ENCODE data around the gene ASB3. TPM values are rescaled to one million over a fixed set of nuclear protein-coding genes. Genes with fewer than 3 reads are reported as not detected.
A peak's percentile ranks its signal among the peaks of the same experiment; 100 is the strongest.

The ASB3 gene
- total RNA-seq, 1 experiment from 2014 or later = 23.1 TPM

DNA sequence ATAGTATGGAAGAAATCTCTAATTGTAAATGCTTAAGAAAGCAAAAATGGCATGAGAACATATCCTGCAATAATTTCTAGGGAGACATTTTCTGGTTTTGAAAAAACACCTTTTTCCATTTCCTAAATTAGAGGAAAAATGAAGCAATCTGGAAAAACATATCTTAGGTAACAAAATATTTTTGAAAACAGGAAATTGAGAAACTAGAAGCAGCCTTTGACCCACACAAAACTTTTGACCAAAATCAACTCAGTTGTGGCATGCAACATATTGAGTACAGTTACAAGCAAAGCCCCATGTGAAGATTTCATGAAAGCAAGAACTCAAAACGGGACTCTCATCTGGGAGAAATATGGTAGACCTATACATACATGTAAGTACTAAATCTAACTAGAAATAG, 47.7 kb downstream of the ASB3 start:
- Histone ChIP-seq H4K91ac (ENCODE audit: insufficient read length, low read depth, low read length) (no peak overlapping the region), H2AK5ac (ENCODE audit: insufficient read length, low read length) (no peak overlapping the region), H2BK12ac (ENCODE audit: insufficient read length, low read depth, low read length) (no peak overlapping the region), H3K14ac (ENCODE audit: insufficient read depth, low read length) (no peak overlapping the region), H3K27ac (ENCODE audit: insufficient read length, low read depth, low read length) (no peak overlapping the region), H4K20me1 (ENCODE audit: control insufficient read depth, insufficient read depth, insufficient read length) (no peaks in the 10 kb centered on the region), H2BK120ac (ENCODE audit: low read depth, low read length, poor library complexity, severe bottlenecking) (no peak overlapping the region), H2AFZ (ENCODE audit: low read length) (no peak overlapping the region), H3K4me2 (ENCODE audit: insufficient read depth, insufficient read length, low read length) (no peak overlapping the region), H2BK5ac (ENCODE audit: insufficient read length, low read length) (no peak overlapping the region), H3K4ac (ENCODE audit: low read depth, low read length) (no peak overlapping the region), H3T11ph (ENCODE audit: low read length) (no peak overlapping the region), H3K27me3 (ENCODE audit: insufficient read depth, low read length) (no peaks in the 10 kb centered on the region), H3K9ac (ENCODE audit: extremely low read depth, insufficient read length, low read length) (no peak overlapping the region), H2BK15ac (ENCODE audit: low read depth, low read length) (no peak overlapping the region), H3K79me2 (ENCODE audit: insufficient read depth, low read length) (no peaks in the 10 kb centered on the region), H4K8ac (replicated peaks; ENCODE audit: insufficient read length, low read depth, low read length) (no peak overlapping the region), H3K18ac (ENCODE audit: insufficient read length, low read depth, low read length) (no peak overlapping the region), H3K23ac (ENCODE audit: insufficient read length, low read depth, low read length) (no peak overlapping the region), H4K5ac (ENCODE audit: insufficient read length, low read depth, low read length) (no peak overlapping the region), H3K79me1 (ENCODE audit: insufficient read depth, low read depth, low read length, poor library complexity, severe bottlenecking) (no peaks in the 10 kb centered on the region), H3K56ac (ENCODE audit: insufficient read length, low read depth, low read length) (no peak overlapping the region), H3K23me2 (ENCODE audit: insufficient read length, low read depth, low read length, poor library complexity, severe bottlenecking) (no peaks in the 10 kb centered on the region), H3K4me1 (ENCODE audit: insufficient read depth, low read length) (no peaks in the 10 kb centered on the region), H2BK20ac (ENCODE audit: low read depth, low read length, poor library complexity, severe bottlenecking) (no peak overlapping the region), H3K9me3 (ENCODE audit: control insufficient read depth, low read depth, low read length) (no peaks in the 10 kb centered on the region)
- 0 out of 5 replicates have a peak, but pooled peaks cover 0 to 2% of the 10 kb centered on the region in 2 experiments for H3K9me3 Mint-ChIP-seq
- peak overlapping the region in 1 of 3 experiments; percentile 7; a peak in 1 of 7 replicates for H3K27ac Mint-ChIP-seq
- WGBS (ENCODE audit: extremely low coverage, insufficient read length, low lambda C conversion rate) = no CpG with 5 or more reads among the region's 1 CpG
- H3K4me1 Mint-ChIP-seq = no peaks in the 10 kb centered on the region
- TF ChIP-seq, protein P1, sequence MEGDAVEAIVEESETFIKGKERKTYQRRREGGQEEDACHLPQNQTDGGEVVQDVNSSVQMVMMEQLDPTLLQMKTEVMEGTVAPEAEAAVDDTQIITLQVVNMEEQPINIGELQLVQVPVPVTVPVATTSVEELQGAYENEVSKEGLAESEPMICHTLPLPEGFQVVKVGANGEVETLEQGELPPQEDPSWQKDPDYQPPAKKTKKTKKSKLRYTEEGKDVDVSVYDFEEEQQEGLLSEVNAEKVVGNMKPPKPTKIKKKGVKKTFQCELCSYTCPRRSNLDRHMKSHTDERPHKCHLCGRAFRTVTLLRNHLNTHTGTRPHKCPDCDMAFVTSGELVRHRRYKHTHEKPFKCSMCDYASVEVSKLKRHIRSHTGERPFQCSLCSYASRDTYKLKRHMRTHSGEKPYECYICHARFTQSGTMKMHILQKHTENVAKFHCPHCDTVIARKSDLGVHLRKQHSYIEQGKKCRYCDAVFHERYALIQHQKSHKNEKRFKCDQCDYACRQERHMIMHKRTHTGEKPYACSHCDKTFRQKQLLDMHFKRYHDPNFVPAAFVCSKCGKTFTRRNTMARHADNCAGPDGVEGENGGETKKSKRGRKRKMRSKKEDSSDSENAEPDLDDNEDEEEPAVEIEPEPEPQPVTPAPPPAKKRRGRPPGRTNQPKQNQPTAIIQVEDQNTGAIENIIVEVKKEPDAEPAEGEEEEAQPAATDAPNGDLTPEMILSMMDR (conservative IDR thresholded peaks at IDR 0.05) = no peak
- H3K4me3 Mint-ChIP-seq = no peak overlapping the region
- H3K36me3 Mint-ChIP-seq (ENCODE audit: insufficient read depth in 1 of 3, low read depth in 3 of 3) = peaks cover 13 to 23% (median 18%) of the 10 kb centered on the region in 3 experiments; a peak in 6 of 7 replicates
- no peaks in the 10 kb centered on the region for H3K27me3 Mint-ChIP-seq (ENCODE audit: low read depth)
- DNase-seq = no peak

Data from H9 (cell line).